Measurements from ENCODE around the gene EHBP1L1.
A peak's percentile ranks its signal among the peaks of the same experiment; 100 is the strongest.

EHBP1L1 gene

GRCh38 chr11:65598258-65598699 is 22.4 kb downstream of the EHBP1L1 start:
- ATAC-seq, result no peak

- no peak for ATAC-seq
Observed at GRCh38 chr11:65599216-65599954, 23.5 kb downstream of the EHBP1L1 start.

GRCh38 chr11:65599955-65600246 is 24.0 kb downstream of the EHBP1L1 start:
- no peak for ATAC-seq

- ATAC-seq, result no peak
Observed at GRCh38 chr11:65604258-65604657, 28.4 kb downstream of the EHBP1L1 start.

GRCh38 chr11:65606876-65607613 is 31.2 kb downstream of the EHBP1L1 start:
- ATAC-seq, result peak in 1 of 2 donors; percentile 41

GRCh38 chr11:65607614-65608426 is 32.0 kb downstream of the EHBP1L1 start:
- ATAC-seq, result no peak

GRCh38 chr11:65609229-65609628 is 33.4 kb downstream of the EHBP1L1 start:
- ATAC-seq, result no peak

- ATAC-seq, result no peak
Observed at GRCh38 chr11:65609665-65610064, 33.8 kb downstream of the EHBP1L1 start.

GRCh38 chr11:65610404-65610803 is 34.6 kb downstream of the EHBP1L1 start:
- no peak for ATAC-seq

GRCh38 chr11:65611028-65611757 is 35.3 kb downstream of the EHBP1L1 start:
- no peak for ATAC-seq

GRCh38 chr11:65611758-65612603 is 36.1 kb downstream of the EHBP1L1 start:
- ATAC-seq, result no peak

GRCh38 chr11:65612691-65613090 is 36.8 kb downstream of the EHBP1L1 start:
- no peak for ATAC-seq

- no peak for ATAC-seq
Observed at GRCh38 chr11:65613091-65613928, 37.5 kb downstream of the EHBP1L1 start.

- ATAC-seq, result peak; percentile 90 to 91
Observed at GRCh38 chr11:65615229-65615949, 39.5 kb downstream of the EHBP1L1 start, which contains the start of gene PCNX3. TSS of gene PCNX3 (plus strand) at chr11:65615776. CDS start at chr11:65616312, 536 bp downstream.

- no peak for ATAC-seq
Observed at GRCh38 chr11:65615950-65616574, 40.2 kb downstream of the EHBP1L1 start.

GRCh38 chr11:65616575-65617001 is 40.7 kb downstream of the EHBP1L1 start:
- ATAC-seq, result no peak

GRCh38 chr11:65617136-65617850 is 41.4 kb downstream of the EHBP1L1 start:
- no peak for ATAC-seq

- no peak for ATAC-seq
Observed at GRCh38 chr11:65617990-65618751, 42.3 kb downstream of the EHBP1L1 start.
